HG03354 (cell line): ENCODE results near the gene GARIN5B.

Experiments
- ATAC-seq: cut with Tn5 transposase; IDR thresholded peaks from one replicate; pipeline ENCODE4 v1.9.1; 2021; ENCODE audit warnings: mild to moderate bottlenecking; ENCODE audit not compliant: unreplicated experiment, poor library complexity, severe bottlenecking

Gene GARIN5B

GRCh38 chr19:55373306-55373992, 10.4 kb upstream of the GARIN5B start:
- ATAC-seq, result no peak

DNA sequence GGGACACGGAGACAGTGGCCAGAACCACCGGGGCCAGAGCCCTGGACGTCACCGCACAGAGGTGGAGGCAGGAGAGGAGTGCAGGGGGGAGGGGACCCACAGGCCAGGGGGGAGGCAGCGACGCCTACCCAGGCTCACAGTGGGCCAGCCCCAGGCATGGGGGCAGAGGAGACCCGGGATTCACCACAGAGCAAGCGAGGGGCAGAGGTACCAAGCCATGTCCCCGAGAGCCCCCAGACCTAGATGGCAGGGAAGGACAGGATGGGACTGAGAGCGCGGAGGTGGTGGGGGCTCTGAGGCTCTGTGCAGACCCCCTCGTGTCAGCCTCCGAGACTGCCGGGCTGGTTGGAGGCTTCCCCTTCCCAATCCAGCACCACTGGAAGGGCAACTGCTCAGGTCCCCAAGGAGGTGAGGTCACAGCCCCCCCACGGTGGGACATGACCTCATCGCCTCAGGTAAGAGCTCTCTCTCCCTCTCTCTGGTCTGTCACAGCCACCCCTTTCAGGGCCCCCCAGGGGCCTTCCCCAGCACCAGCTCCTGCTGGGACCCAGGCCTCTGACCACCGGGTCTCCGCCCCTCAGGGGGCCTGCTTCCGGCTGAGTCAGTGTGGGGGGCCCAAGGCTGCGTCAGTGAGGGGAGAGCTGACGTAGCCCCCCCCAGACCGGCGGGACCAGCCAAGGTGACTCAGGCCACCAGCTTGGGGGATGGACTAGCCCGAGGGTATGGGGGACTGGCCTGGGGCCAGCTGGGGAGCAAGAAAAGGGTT, 9.4 kb upstream of the GARIN5B start:
- ATAC-seq, result no peak

GRCh38 chr19:55370305-55370988, 7.4 kb upstream of the GARIN5B start, which contains the start of gene IL11:
Gene IL11, minus strand, starts transcription at chr19:55370463. Its CDS starts 153 bp downstream, at chr19:55370310.
- ATAC-seq, result no peak

DNA sequence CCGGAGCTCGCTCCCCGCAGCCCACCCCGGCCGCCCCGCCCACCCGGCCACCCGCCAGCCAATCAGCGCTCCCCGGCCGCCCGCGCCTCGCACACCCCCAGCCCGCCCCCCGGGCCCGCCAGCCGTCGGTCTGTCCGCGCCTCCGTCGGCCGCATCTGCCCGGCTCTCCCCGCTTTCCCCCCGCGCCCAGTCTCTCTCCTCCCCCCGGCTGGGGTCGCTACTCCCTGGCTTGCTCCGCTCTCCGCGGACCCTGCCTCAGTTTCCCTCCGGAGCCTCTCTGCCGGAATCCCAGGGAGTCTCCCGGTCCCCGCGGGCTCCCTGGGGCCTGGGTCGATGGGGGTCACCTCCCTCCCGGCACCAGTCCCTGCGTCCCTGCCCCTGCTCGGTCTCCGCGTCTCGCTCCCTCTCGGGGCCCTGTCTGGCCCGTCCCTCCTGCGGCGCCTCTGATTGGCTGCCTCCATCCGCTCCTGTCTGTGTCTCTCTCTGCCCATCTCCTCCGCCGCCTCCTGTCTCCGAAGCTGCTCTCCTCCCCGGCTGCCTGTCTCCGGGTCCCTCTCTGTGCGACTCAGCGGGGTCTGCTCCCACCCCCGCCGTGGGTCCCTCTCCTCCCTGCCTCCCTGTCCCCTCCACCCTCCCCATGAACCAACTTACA, 6.7 kb upstream of the GARIN5B start:
- ATAC-seq, result no peak

DNA sequence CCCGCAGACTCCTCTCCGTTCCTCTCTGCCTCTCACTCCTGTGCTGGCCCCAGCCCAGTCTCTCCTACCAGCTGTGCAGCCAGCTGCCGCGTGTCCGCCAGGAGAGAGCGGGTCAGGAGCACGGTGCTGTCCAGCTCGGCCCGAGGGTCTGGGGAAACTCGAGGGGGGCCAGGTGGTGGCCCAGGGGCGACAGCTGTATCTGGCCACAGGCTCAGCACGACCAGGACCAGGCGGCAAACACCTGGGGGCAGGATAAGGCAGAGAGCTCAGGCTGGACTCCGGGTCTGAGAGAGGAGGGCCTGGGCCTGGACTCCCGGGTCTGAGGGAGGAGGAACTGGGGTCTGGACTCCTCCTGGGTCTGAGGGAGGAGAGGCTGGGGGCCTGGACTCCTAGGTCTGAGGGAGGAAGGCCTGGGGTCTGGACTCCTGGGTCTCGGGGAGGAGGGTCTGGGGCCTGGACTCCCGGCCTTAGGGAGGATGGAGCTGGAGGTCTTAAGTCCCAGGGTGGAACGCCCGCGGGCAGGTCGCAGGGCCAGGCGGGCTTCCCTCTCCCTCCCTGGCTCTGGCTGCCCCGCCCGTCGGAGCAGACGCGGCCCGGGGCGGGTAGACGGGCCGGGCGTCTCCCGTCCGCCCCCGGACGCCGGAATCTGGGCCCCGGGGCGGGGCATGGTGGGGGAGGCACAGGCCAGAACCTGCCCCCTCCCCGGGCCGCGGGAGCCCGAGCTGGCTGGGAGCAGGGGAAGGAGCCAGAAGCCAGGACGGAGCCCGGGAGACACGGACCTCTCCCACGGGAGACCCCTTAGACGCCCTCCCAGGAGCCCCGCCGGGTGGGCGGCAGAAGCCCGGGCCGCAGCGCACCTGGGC, 5.9 kb upstream of the GARIN5B start:
- no peak for ATAC-seq

DNA sequence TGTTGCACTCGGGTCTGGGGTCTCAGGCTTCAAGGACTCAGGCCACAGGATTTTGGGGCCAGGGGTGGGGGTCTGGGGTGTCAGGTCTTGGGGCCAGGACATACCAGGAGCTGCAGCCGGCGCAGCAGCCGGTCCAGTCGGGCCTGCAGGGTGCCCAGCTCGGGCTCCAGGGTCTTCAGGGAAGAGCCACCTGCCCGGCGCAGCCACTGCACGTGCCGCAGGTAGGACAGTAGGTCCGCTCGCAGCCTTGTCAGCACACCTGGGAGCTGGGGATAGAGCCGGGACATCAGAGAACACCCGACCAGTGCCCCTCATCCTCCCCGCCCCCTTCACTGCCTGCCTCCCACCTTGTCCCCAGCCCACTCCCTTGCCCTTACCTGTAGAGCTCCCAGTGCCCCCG, 5.0 kb upstream of the GARIN5B start:
- ATAC-seq, result no peak

- no peak for ATAC-seq
Measured at GRCh38 chr19:55366790-55367189, 3.7 kb upstream of the GARIN5B start.

GRCh38 chr19:55365964-55366363, 2.9 kb upstream of the GARIN5B start:
- ATAC-seq, result no peak

DNA sequence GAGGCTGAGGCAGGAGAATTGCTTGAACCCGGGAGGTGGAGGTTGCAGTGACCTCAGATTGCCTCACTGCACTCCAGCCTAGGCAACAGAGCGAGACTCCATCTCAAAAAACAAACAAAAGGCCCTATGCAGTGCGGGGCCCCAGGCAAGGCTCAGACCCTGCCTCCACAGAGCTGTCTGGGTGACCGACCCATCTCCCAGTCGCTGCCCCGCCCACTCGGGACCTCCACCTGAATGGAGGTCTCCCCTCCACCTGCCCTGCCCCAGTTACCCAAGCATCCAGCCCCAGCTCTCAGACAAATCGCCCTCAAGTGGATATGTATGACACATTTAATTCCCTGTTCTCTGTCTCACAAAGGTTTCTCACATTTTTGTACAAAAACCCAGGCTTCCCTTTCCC, 2.2 kb upstream of the GARIN5B start:
- no peak for ATAC-seq

- ATAC-seq, result no peak
Measured at GRCh38 chr19:55362174-55362989, 678 bp downstream of the GARIN5B start.

DNA sequence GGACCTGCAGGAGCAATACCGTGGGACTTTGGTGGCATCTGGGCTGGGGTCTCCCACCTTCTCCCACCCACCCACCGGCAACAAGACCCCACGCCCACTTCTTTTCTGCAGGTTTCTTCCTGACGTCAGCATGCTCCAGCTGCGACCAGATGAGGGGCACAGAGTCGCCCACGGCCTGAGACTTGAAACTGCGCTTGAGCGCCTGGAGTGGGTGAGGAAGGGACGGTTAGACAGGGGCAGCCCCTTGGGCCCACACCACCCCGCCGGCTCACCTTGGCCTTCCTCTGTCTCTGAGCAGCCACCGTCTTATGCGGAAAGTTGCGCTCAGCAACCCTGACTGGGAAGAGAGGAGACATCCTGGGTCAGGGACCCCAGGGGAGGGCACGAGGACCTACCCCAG, 2.2 kb downstream of the GARIN5B start:
- ATAC-seq, result no peak

DNA sequence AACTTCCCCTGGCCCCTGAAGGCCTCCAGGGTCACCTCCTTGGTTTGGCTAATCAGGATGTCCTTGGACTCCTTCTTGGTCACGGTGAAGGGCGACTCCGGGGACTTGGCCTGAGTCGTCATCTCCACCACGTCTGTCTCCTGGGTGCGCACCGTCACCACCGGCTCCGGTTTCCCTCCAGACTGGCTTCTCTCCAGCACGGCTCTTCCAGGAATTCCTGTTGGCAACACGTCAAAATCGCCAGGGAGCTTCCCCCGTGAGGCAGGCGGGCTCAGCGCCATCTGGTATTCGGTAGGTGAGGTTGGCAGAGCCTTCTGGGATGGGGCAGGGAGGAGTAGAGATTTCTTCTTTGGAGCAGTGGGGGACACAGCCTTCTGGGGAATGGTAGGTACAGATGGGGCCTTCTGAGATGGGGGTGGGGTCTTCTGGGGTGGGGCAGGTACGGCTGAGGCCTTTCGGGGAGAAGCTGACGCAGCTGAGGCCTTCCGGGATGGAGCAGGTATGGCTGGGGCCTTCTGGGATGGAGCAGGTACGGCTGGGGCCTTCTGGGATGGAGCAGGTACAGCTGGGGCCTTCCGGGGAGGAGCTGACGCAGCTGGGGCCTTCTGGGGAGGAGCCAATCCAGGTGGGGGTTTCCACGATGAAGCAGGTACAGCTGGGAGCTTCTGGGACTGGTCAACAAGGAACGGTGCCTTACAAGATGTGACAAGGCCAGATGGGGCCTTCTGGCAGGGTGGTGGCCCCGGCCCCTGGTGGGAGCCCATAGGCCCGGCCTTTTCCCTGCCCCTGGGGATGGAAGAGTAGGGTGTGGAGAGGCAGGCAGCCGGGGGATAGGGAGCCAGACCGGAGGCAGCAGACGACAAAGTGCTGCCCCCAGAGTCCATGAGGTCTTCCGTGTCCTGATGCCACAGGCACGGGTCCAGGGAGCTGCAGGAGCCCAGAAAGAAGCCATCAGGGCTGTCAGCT, 3.8 kb downstream of the GARIN5B start:
- ATAC-seq, result no peak

GRCh38 chr19:55358493-55358892, 4.6 kb downstream of the GARIN5B start:
- ATAC-seq, result no peak

DNA sequence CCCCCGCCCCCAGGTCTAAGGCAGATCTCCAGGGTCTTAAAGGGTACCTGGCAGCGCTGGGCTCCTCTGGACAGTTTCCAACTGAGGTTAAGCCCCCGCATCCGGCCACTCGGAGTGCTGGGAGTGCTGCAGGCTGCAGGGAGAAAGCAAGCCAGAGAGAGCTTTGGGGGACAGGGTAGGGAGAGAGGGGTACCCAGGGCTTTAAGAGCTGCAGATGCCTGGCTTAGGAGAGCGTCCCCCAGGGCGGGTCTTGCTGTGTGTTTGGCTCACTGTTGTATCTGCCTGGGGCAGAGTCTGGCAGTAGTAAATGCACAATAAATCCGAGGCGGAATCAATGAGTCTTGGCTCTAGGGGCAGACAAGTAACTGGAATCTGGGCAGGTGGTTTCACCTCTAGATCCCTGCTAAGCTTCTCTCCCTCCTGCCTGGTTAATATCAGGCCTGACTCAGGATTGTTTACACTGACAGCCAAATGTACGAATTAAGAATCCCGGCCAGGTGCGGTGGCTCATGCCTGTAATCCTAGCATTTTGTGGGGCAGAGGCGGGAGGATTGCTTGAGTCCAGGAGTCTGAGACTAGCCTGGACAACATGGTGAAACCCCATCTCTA, 7.7 kb downstream of the GARIN5B start:
- ATAC-seq, result no peak

- ATAC-seq, result no peak
Measured at GRCh38 chr19:55354698-55355212, 8.3 kb downstream of the GARIN5B start, which contains the start of gene COX6B2. Gene COX6B2, minus strand, starts transcription at chr19:55354719. Its CDS starts 198 bp downstream, at chr19:55354521.

DNA sequence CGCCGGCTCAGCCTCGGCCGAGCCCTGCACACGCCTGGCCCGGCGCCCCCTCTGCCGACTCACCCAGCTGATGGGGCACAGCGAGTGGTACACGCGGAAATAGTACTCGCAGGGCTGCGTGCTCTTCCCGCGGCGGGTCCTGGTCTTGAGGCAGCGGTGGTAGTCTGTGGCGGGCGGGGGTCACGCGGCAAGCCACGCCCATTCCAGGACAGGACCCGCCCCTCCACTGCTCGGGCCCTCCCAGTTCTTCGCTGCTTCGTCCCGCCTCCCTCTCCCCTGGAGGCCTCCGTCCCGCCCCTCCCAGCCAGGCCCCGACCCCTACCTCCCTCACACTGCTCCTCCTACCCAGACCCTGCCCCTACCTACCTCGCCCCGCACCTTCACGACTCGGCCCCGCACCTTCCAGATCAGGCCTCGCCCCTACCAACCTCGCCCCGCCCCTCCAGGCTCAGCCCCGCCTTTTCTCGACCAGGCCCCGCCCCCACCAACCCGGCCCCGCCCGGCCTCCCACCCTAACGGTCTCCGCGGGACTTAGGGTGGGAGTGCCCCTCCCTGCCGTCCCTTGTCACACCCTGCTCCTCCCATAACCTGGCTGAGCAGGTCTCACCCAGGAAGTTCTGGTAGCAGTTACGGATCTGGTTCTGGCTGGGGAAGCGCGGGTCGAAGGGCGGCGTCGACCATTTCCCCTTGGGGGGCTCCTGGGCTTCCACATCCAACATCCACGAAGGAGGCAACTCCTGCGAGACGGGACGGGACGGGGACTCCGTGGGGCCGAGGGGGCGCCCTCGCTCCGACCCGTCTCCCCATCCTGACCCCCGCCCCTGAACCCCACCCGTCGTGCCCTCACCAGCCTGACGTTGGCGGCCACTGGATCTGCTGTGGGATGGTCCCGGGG, 9.0 kb downstream of the GARIN5B start:
- ATAC-seq, result no peak
